Cardiac fibroblast (primary cell): ENCODE data around the gene LRPPRC.
A peak's percentile ranks its signal among the peaks of the same experiment; 100 is the strongest.

ENCODE experiments used
- DNase-seq, 2 donors: peaks; one replicate each; pipeline versions ENCODE4 v3.0.0 to v3.0.0-alpha.2; 2010; ENCODE audit warnings: low read depth in 2 of 2
- H3K4me3 ChIP-seq, 2 donors: replicated peaks in 1 of 2; 1 replicate in 1 of 2; 2 replicates in 1 of 2; pipeline ENCODE4 v1.5.1; 2011; ENCODE audit warnings: low read depth in 2 of 2, low read length in 2 of 2, mild to moderate bottlenecking in 2 of 2, moderate library complexity in 1 of 2
- TF ChIP-seq, protein P1 (sequence below): IDR thresholded peaks from one replicate; pipeline ENCODE4 v1.5.1; 2011; ENCODE audit warnings: low read depth, mild to moderate bottlenecking, low read length, inconsistent platforms

The LRPPRC gene

DNA sequence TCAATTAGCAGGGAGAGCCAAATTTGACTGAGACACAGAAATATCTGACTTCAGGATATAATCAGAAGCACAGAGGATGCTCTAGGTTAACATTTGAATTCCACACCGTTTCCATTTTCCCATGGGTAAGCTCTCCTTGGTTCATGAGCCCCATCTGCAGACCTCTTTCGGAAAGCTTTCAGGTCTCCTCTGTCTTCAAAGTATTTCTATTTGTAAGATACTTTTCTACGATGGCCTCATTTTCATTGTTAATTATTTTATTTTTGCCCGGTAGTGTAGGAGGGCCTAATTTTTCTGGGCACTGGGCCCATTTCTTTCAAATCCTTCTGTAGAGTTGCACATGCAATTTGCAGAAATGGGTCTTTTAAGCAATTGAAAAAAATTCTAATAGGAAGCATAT is 53.8 kb downstream of the LRPPRC start:
- DNase-seq: peak in 1 of 2 donors; percentile 22
- no peak overlapping the region for H3K4me3 ChIP-seq
- TF ChIP-seq, protein P1, sequence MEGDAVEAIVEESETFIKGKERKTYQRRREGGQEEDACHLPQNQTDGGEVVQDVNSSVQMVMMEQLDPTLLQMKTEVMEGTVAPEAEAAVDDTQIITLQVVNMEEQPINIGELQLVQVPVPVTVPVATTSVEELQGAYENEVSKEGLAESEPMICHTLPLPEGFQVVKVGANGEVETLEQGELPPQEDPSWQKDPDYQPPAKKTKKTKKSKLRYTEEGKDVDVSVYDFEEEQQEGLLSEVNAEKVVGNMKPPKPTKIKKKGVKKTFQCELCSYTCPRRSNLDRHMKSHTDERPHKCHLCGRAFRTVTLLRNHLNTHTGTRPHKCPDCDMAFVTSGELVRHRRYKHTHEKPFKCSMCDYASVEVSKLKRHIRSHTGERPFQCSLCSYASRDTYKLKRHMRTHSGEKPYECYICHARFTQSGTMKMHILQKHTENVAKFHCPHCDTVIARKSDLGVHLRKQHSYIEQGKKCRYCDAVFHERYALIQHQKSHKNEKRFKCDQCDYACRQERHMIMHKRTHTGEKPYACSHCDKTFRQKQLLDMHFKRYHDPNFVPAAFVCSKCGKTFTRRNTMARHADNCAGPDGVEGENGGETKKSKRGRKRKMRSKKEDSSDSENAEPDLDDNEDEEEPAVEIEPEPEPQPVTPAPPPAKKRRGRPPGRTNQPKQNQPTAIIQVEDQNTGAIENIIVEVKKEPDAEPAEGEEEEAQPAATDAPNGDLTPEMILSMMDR: no peak

- H3K4me3 ChIP-seq: no peak overlapping the region
- TF ChIP-seq, protein P1: no peak
- no peak for DNase-seq
Measured at GRCh38 chr2:43941359-43941758, 54.4 kb downstream of the LRPPRC start.

DNA sequence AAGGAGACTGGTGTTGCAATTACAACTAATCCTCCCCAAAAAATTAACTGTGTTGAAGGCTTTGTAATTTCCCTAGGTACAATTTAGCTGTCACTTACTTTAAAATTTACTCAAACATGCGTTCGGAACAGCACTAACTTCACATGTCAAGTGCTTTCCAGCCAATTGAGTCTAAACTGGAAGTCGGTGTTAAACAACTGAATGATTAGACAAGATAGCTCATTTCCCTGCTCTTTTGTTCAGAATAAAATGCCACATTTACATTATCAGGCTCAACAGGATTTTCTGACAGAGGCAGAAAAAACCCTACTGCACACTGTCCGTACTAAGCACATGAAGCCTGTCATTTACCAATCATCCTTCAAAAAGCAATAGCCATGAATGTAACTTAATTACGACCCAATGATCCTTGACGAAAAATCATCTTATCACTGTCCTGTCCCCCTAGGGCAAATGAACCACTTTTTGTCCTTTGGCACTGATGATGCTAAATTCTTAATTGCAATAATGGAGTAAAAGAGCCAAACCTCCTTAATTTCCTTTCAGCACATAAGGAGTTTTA is 56.0 kb downstream of the LRPPRC start:
- DNase-seq: no peak
- TF ChIP-seq, protein P1: no peak
- H3K4me3 ChIP-seq: no peak overlapping the region

- TF ChIP-seq, protein P1: no peak
- DNase-seq: peak in 1 of 2 donors; percentile 18
Measured at GRCh38 chr2:43937269-43937820, 58.4 kb downstream of the LRPPRC start.

GRCh38 chr2:43934567-43934966 is 61.2 kb downstream of the LRPPRC start:
- TF ChIP-seq, protein P1: no peak
- DNase-seq: peak; percentile 2 to 19

More at GRCh38 chr2:43937269-43937820, 58.4 kb downstream of the LRPPRC start:
- H3K4me3 ChIP-seq: no peak overlapping the region

GRCh38 chr2:43931293-43931692 is 64.5 kb downstream of the LRPPRC start:
- no peak for DNase-seq
- TF ChIP-seq, protein P1: no peak
- no peak overlapping the region for H3K4me3 ChIP-seq

More at GRCh38 chr2:43934567-43934966, 61.2 kb downstream of the LRPPRC start:
- H3K4me3 ChIP-seq: no peak overlapping the region

DNA sequence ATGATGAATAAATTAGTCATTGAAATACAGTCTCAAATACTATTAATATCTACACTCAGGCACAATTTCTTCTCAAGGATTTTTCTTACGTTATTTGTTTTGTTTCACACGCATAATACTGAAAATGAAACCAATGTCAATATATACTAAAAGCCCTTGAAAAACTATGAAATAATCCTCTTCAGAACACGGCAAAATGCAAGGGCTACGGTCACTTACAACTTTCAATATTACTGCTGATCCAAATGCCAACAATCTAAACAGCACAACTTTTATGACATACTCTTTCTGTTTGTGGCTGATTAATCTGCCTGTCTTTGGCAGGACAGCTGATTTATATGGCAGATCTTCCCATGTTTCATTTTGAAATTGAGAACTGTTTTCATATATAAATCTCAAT is 68.3 kb downstream of the LRPPRC start:
- H3K4me3 ChIP-seq: no peak overlapping the region
- TF ChIP-seq, protein P1: no peak
- DNase-seq: no peak
